DOHH2 (cell line): Measurements from ENCODE around the gene RXRA.

Source experiments
- CTCF ChIP-seq: fragments of 200-600 bp; sonication (generic); IDR thresholded peaks from one replicate; pipeline ENCODE4 v1.5.1; 2014; ENCODE audit warnings: antibody characterized with exemption, mild to moderate bottlenecking, low read depth, low read length; ENCODE audit not compliant: poor library complexity, severe bottlenecking
- EZH2phosphoT487 ChIP-seq: fragments of 200-600 bp; sonication (generic); IDR thresholded peaks from 2 replicates; pipeline ENCODE4 v1.6.1; 2017; ENCODE audit warnings: borderline replicate concordance, mild to moderate bottlenecking, antibody characterized with exemption, low read length, moderate library complexity, mixed read lengths

- no peak for TF ChIP-seq CTCF
- no peak for TF ChIP-seq EZH2phosphoT487
Observed at GRCh38 chr9:134314039-134314949, 12.0 kb upstream of the RXRA start.
